Measurements from ENCODE around the gene ASB18.

GRCh38 chr2:236262238-236262637, 2.0 kb downstream of the ASB18 start:
- TF ChIP-seq, protein P1, sequence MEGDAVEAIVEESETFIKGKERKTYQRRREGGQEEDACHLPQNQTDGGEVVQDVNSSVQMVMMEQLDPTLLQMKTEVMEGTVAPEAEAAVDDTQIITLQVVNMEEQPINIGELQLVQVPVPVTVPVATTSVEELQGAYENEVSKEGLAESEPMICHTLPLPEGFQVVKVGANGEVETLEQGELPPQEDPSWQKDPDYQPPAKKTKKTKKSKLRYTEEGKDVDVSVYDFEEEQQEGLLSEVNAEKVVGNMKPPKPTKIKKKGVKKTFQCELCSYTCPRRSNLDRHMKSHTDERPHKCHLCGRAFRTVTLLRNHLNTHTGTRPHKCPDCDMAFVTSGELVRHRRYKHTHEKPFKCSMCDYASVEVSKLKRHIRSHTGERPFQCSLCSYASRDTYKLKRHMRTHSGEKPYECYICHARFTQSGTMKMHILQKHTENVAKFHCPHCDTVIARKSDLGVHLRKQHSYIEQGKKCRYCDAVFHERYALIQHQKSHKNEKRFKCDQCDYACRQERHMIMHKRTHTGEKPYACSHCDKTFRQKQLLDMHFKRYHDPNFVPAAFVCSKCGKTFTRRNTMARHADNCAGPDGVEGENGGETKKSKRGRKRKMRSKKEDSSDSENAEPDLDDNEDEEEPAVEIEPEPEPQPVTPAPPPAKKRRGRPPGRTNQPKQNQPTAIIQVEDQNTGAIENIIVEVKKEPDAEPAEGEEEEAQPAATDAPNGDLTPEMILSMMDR (conservative IDR thresholded peaks at IDR 0.05), result no peak
- TF ChIP-seq EZH2 (IDR thresholded peaks at IDR 0.05; ENCODE audit: low read depth), result no peak
